Right renal cortex interstitium (tissue), 3 donors: Measurements from ENCODE around the gene THEM5. TPM values are rescaled to one million over a fixed set of nuclear protein-coding genes. Genes with fewer than 3 reads are reported as not detected.

Experiments
- DNase-seq, 3 donors: peaks; one replicate each; pipeline ENCODE4 v3.0.0-alpha.2; 2013; ENCODE audit warnings: low read depth in 3 of 3, low spot score in 2 of 3
- polyA plus RNA-seq, 3 donors: library from polyadenylated mRNA; unstranded; fragments of 120-200 nt; gene quantifications; one replicate each; pipeline ENCODE4 v1.2.1, GENCODE V29; 2013; ENCODE audit not compliant: insufficient read length in 3 of 3

THEM5 gene
- polyA plus RNA-seq, 3 donors: 0.29 to 0.49 (median 0.44) TPM

DNA sequence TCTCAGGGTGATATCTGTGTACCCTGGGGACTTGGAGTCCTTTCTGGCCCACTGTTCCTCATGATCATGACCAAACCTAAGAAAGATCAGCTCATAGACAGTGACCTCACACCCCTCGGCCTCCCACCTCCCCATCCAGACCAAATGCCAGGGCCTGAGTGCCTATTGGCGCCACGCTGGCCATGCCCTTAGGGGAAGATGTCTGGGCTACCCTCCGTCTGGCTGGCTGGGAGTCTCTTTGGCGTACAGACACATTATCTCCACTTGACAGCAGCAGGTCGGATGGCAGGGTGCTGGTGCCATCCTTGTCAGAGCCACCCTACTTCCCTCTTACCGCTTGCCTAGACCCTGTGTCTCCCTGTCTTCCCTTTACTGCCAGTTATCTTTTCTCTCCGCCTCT is 30.3 kb downstream of the THEM5 start:
- DNase-seq: no peak

DNA sequence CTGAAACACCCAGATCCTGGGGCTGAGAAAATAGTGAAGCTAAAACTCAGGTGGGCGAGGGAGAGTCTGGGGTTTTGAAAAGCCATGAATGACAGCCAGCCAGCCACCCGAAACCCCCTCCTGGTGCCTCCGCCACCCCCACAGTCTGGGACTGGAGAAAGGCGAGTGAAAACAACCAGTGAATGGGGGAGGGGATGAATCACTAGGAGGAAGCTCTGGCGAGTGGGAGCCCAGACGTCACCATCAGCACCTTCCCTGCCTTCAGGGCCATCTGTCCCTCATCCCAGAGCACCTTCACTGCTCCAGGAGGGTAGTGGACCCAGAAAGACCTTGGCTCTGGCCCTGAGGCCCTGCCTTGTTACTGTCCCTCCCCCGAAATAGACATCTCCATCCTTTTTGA is 31.1 kb downstream of the THEM5 start:
- no peak for DNase-seq

DNA sequence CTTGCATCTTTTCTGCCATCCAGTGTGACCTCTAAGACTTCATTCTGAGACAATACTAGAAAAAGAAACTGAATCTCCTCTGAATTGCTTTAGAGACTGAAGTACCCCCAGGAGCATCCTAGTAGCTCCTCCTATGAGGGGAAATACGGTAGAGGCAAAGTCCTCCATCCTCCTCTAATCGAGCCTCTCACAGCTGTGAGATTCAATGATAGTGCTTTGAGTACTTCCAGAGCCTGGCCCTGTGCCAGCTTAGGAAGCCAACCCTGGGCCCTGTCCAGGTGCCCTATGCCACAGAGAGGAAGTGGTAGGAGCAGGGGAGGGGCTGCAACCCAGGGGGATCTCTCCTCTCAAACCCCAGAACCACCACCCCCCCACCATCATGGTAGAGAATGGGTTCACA is 32.6 kb downstream of the THEM5 start:
- no peak for DNase-seq

DNA sequence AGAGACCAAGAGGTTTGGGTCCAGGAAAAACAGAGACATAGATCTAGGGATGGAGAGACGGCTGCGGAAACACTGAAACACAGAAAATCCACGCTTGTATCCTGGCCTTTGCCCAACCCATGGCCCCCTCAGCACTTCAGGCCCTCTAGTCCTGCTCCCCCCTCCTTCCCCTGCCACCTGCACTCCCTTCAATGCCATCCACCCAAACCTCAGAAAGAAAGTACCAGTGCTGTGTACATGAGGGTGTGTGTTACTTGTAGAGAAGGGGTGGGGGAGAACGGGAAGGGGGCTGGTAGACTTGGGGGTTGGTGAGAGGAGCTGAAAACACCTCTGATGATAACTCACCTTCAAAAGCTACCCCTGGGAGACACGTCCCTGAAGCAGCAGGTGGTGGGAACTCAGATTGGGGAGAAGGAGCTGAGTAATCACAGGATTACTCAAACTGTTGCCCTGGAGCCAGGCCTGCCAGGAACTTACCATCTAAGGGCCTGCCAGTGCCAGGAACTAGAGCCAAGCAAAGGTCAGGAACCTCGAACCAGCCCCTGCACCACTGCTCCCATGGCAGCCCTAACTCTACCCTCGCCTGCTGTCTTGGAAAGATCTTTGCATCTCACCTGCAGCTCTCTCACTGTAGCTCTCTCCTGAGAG is 33.4 kb downstream of the THEM5 start:
- no peak for DNase-seq

DNA sequence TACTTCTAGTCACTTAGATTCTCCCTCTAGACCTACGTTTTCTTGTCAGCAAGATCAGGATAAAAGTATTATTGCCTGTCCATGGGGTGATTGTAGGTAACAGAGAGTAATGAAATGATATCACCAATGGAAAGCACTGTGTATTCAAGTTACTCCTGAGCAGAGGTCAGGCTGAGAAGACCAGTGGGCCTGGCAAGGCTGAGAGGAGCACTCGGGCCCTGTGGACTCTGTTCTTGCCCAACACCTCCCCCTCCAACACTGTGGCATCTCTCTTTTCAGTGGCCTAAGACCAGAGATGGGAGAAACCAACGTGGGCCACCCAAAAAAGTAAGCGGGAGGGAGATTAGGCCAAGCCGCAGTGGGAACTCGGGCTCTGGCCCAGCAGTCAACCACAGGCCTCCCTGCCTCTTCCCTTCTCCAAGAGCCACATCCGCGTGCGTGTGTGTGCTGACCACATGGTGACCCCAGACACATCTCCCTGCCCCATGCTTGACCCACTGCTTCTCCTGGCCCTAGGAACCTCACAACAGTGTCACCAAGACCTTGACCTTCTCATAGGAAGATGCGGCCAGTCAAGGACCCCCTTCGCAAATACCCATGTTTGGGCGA is 34.2 kb downstream of the THEM5 start:
- no peak for DNase-seq

DNA sequence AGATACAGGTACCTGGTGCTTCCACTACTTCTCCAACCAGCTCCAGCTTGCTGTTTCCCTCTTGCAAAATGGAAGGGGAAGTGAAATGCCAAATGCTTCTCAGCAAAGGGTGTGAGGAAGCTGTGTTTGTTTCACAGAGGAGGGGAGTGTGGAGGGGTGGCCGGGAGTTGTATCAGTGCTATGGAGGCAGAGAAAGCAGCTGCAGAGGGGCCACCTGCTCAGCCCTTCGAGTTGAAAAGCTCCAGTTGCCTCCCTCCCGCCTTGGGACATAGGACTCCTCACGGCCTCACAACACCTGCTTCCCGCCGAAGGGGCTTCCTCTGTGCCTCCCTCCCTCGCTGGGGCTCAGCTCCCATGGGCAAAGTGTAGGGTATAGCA is 36.2 kb downstream of the THEM5 start:
- DNase-seq: no peak

DNA sequence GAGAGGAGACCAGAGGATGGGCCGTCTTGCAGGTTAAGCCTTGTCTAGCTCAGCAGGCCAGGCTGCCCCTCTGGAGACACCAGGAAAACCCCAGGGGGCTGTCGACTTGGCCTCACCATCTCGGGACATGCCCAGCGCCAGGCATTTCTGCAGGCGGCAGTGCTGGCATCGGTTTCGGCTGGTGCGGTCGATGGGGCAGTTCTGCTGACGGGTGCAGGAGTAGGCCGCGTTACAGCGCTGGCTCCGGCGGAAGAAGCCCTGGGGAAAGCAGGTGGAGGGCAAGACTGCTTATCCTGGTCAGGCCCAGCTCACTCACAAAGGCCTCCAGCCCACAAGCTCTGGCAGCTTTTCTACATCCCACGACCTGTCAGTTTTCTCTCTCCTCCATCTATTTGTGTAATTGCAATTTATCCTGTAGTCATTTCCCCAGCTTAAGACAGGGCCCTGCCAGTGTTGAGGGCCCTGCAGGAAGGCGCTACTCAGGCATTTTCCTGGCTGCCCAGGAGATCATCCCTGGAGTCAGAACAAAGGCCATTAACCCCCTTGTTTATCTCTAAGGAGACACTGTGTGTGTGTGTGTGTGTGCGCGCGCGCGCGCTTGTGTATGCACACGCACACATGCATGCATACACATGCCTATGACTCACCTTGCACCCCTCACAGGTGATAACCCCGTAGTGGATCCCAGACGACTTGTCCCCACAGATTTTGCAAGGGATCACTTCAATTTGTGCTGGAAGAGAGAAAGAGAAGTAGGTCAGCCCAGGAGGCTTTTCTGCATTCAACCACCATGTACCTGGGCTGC is 36.8 kb downstream of the THEM5 start:
- DNase-seq: no peak

DNA sequence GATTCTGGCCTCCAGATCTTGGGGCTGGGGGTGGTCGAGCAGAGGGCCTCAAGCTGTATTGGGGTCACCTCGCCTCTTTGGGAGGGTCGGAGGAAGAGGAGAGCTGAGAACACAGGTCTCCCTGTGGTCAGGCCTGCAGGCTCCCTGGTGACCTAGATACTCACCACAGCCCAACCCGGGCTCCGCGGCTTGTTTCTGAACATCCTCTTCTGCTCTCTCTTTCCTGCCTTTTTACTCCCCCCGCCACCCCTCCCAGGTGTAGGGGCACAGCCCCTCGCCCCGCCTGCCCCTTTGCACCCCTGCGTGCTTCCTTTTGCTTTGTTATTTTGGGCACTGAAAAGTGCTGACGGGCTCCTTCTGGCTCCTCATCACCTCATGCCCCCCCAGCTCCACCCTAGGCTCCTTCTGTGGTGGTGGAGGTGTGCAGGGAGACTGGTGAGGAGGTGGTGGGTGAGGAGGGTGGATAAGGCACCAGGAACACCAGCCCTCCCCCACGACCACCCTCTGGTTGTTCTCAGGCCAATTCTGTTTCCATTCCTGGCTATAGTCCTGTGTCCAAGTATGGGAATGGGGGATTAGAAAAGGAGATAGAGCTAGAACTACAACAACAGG is 37.7 kb downstream of the THEM5 start:
- no peak for DNase-seq

DNA sequence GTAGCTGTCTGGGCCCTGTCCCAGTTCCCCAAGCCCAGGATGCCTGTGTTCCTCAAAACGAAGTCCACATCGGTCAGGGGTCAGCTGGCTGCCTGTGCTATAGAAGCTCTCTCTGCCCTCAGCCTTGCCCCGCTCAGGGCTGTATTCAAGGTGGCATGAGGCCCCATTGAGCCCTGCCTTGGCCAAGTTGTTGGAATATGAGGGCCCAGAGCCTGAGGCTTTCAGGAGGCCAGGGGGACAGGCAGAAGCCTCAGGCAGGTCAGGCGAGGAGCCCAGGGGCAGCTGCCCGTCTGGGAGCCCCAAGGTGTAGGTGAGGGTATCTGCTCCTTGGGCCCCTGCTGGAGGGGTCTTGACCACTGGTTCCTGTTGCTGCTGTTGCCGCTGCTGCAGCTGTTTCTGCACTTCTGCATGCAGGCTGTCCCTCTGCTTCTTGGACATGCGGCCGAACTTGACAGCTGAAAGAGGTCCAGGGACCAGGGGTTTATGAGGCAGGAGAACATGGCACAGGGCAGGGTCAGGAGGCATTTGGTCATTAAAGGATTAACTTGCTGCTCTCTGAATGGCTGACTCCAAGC is 38.5 kb downstream of the THEM5 start:
- DNase-seq: no peak

DNA sequence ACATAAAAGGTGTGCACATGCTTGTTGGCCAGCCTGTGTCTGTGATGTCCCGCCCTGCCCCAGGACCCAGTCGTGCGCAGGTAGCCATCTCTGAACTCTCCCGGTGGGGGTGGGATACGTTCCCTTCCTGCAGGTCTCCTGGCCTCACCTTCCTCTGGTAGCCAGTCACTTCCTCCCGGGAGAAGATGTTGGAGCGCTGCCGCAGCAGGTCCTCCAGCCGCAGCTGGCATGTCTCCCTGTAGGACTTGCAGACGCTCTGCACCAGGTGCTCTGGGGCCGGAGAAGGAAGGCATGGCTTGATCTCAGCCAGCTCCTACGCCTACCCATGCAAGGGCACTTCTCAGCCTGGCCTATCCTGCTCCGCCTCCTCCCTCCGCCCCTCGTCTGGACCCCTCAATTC is 39.1 kb downstream of the THEM5 start:
- no peak for DNase-seq

DNA sequence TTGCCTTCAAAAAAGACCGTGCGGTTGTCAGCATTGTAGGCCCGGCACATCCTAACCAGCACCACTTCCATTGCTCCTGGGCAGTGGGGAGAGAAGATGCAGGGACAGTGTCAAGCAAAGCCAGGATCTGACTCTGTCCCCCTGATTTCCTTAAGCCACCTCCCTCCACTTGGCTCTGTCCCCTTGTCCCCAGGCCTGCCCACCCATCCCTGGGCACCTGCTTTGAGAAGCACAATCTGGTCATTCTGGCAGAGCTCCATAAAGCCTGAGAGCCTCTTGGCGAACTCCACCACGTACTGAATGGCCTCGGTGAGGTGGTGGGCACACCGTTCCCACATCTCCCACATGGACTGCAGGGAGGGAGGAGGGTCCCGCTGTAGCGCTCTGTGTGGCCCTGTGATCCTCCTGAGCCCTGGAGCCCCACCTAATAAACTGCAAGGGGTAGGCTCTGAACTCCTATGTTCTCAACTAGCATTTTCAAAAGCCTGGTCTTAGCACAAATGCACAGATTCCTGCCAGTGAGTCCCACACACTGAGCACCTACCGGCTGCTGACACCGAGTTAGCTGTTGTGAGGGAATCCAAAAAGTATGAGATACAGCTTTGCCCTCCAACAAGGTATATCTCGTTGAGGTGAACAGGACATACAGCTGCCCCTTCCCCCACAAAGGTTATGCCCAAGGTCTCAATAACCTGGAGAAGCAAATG is 40.1 kb downstream of the THEM5 start:
- DNase-seq: no peak

DNA sequence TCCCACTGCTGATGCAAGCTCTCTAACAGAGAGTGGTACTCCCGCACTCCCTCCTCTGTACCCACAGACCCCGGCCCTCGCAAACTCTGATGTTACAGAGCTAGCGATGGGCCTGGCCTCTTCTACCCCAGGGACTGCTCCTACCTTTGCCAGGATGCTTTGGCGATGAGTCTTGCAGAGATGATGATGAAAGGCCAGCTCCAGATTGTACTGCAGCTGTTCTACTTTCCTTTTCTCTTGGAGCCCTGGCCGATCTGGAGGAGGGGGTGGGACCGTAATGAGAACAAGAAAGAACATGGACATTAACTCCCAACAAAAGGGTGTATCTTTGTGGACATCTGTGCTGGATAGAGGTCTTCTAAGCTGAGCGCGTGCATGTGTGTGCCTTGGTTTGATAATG is 42.3 kb downstream of the THEM5 start:
- no peak for DNase-seq

DNA sequence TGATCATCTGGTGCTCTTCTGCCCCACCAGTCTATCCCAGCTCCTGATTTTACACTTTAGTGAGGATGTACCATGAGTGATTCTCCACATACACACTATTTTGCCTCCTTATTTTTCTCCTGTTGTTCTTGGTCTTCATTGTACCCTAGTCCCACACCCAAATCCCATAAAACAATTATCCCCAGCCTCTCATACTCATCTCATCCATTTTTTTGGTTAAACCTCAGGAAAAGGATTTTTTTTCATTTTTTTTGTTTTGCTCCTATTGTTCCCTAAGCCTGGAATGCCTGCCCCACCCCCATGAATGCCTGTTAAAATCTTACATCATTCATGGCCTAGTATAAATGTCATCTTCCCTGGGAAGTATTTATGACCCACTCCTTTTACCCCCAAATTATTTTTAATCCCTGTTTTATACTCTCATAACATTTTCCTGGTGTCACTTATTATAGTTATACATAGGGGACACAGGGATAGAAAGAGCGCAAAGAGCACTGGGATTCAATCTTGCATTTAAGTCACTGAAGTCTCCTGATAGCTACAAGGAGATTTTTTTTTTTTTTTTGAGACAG is 43.4 kb downstream of the THEM5 start:
- no peak for DNase-seq

DNA sequence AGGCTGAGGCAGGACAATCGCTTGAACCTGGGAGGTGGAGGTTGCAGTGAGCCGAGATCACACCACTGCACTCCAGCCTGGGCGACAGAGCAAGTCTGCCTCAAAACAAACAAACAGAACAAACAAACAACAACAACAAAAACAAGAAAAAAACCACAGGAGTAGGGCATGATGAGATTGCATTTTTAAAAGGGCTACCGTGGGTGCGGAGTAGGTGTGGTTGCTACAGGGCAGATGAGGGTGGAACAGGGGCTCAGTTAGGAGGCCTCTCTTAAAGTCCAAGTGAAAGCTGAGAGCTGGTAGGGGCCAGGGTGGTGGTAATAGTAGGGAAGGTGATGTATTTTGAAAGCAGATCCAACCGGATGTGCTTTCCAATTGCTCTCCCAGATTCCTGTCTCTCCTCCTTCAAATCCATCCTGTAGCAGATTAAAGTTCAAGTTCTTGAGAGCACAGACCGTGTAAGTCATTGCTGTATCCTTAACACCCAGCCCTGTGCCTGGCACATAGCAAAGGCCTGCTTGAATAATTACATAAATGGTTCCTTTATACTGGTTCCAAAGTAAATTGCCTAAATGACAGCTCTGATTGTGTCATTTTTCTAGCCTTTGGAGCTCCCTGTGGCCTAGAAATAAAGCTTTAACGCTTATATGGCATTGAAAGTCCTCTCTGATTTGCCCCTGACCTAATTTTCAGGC is 44.1 kb downstream of the THEM5 start:
- no peak for DNase-seq

DNA sequence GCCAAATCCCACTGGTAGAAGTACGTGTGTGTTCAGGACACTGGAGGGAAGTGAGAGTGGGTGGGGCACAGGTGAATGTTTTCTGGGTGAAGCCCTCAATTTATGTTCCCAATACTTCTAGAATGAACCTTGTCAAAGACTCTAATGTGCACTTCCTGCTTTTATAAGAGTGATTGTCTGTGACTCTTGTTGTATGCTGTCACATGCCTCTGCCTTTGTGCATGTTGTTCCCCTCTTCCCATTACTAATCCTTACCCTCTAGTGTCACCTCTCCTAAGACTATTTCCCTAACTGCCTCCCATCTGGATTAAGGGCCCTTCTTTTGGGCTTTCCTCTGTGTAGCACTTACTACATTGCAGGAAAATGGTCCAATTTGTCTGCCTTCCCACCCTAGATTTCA is 45.7 kb downstream of the THEM5 start:
- no peak for DNase-seq

DNA sequence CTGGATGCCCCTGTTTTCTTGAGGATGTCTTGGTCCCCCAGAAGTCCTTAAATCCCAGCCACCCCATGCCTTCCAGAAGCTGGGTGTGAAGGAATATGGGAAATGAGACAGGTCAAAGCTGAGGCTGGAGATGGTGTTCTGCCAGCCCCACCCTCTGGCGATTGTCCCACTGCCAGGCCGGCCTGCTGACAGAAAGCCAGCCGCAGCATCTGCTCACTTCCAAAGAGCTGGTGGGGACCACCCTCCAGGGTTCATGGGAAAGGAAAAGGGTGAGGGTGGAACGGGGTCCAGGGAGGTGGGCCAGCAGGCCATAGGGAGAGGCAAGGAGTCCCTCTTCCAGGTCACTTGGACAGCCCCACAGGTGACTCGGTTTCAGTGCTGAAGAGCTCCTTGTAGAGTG is 46.4 kb downstream of the THEM5 start:
- DNase-seq: no peak

DNA sequence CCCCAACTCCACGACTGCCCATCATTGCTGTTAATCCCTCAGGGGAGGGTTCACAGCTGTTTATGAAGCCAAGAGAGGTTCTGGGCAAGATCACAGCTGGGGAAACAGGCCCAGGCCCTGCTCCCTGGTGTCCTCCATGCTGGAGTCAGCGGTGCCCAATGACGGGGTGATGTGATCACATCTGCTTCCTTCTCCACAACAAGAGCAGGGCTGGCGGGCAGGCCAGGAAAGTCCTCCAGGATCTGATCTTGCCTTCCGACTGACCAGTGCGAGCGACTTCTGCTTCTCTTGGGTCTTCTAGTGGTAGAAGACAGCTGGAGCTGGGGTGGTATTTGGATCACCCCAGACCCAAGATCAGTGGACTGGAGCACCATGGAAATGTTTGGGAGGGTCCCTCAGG is 47.3 kb downstream of the THEM5 start:
- no peak for DNase-seq

DNA sequence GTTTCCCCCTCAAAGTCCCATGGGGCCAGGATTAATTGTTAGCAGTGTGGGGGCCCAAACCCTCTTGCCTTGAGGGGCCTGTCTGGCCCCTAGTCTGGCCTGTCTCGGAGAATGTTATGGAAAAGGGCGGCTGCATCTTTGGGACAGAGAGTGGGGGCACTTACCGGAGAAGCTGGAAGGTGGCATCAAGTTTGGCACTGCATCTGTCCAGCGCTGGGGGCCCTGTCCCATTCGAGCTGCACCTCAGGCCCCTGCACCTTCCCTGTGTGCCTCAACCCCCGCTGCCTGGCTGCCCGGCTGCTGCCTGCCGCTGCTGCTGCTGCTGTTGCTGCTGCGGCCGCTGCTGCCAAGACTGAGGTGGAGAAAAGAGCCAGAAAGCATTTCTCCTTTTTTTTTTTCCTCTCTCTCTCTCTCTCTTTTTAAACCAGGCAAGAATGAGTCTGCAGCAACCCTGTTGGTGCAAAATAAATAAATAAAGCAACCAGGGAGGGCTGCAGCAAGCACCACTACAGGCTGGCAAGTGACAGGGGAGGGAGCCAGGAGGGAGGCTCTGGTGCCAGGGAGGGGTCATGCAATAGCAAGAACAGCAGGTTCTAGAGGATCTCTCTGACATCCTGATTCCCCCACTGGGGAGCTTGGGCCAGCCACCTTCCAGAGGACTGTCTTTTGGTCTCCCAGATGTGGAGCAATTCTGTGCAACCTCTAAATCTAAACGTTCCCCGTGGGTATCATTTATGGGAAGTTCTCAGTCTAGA is 48.3 kb downstream of the THEM5 start, which contains the start of gene LINGO4:
Gene LINGO4, minus strand, starts transcription at position 354 of the 755 bp plus-strand sequence. CDS start 2,715 bp downstream, outside the sequence.
- DNase-seq: no peak

DNA sequence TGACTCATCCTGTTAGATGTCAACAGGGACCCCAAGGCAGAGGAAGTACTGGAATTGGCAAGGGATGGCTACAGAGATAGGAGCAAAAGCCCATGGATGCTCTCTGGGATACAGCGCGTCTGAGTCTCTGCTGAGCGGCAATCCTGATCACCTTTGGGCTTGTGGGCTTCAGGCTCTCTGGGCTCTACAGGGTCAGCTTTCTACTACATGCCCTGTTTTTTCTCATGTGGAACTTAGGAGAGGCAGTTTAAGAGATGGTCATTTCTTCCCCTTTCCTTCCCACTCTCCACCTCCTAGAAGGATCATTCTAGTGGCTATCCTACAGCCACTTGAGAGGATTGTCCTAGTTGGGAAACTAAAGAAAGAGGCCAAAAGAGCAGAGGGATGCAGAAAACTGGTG is 49.6 kb downstream of the THEM5 start:
- no peak for DNase-seq
